ENCODE results near the gene MLXIP.

GRCh38 chr12:122117979-122118378 is 39.4 kb downstream of the MLXIP start:
- TF ChIP-seq POLR2AphosphoS5 (IDR thresholded peaks at IDR 0.05; ENCODE audit: insufficient read depth in 1 of 2, low read depth in 1 of 2) (no peak), POLR2A (IDR thresholded peaks at IDR 0.05) (no peak), CTCF (IDR thresholded peaks at IDR 0.05) (no peak)
